Cerebellar nuclear complex (tissue), 1 donor: ENCODE data around the gene SOSTDC1.
"Not testable (repeated sequence)": the region's sequence is repeated elsewhere in the genome, so short reads cannot be mapped to it uniquely, and the experiment has no call there.

Experiments
- DNase-seq, 2 experiments: peaks; one replicate each; lab custom pipeline; 2025; lab: John Stamatoyannopoulos, UW

SOSTDC1 gene

GRCh38 chr7:16462431-16462889 lies 3.1 kb downstream of the SOSTDC1 start:
- DNase-seq: no peak

- DNase-seq: no peak
These were observed 4.6 kb downstream of the SOSTDC1 start for GRCh38 chr7:16460789-16461493.

- not testable (repeated sequence) for DNase-seq
These were observed 9.2 kb downstream of the SOSTDC1 start for GRCh38 chr7:16456303-16456702.

GRCh38 chr7:16455591-16455990 lies 9.9 kb downstream of the SOSTDC1 start:
- no peak for DNase-seq

GRCh38 chr7:16450366-16450765 lies 15.2 kb downstream of the SOSTDC1 start:
- DNase-seq: no peak

- no peak for DNase-seq
These were observed 17.7 kb downstream of the SOSTDC1 start for GRCh38 chr7:16447876-16448275.

- DNase-seq: no peak
These were observed 19.0 kb downstream of the SOSTDC1 start for GRCh38 chr7:16446508-16446907.

- not testable (repeated sequence) for DNase-seq
These were observed 21.7 kb downstream of the SOSTDC1 start for GRCh38 chr7:16443871-16444270.

GRCh38 chr7:16438988-16439387 lies 26.6 kb downstream of the SOSTDC1 start:
- no peak for DNase-seq

GRCh38 chr7:16436306-16436705 lies 29.2 kb downstream of the SOSTDC1 start:
- DNase-seq: no peak

- no peak for DNase-seq
These were observed 31.9 kb downstream of the SOSTDC1 start for GRCh38 chr7:16433568-16434122.

- DNase-seq: no peak
These were observed 33.2 kb downstream of the SOSTDC1 start for GRCh38 chr7:16432425-16432731.

GRCh38 chr7:16431646-16432424 lies 33.7 kb downstream of the SOSTDC1 start:
- no peak for DNase-seq

GRCh38 chr7:16430133-16430532 lies 35.4 kb downstream of the SOSTDC1 start:
- DNase-seq: no peak

GRCh38 chr7:16428672-16429071 lies 36.9 kb downstream of the SOSTDC1 start:
- DNase-seq: no peak

- no peak for DNase-seq
These were observed 37.4 kb downstream of the SOSTDC1 start for GRCh38 chr7:16428182-16428581.

GRCh38 chr7:16423761-16424160 lies 41.8 kb downstream of the SOSTDC1 start:
- DNase-seq: no peak

- no peak for DNase-seq
These were observed 42.6 kb downstream of the SOSTDC1 start for GRCh38 chr7:16422917-16423316.

GRCh38 chr7:16422103-16422435 lies 43.5 kb downstream of the SOSTDC1 start:
- DNase-seq: no peak

- DNase-seq: no peak
These were observed 44.0 kb downstream of the SOSTDC1 start, which contains the start of gene CRPPA for GRCh38 chr7:16421333-16422102. Gene CRPPA, minus strand, starts transcription at chr7:16421538. Its CDS starts 216 bp downstream, at chr7:16421322.

- peak in 1 of 2 experiments; percentile 68 for DNase-seq
These were observed 44.7 kb downstream of the SOSTDC1 start for GRCh38 chr7:16420649-16421332.

GRCh38 chr7:16420329-16420648 lies 45.2 kb downstream of the SOSTDC1 start:
- DNase-seq: no peak
